ENCODE measurements around the gene KRT80.

Gene KRT80

DNA sequence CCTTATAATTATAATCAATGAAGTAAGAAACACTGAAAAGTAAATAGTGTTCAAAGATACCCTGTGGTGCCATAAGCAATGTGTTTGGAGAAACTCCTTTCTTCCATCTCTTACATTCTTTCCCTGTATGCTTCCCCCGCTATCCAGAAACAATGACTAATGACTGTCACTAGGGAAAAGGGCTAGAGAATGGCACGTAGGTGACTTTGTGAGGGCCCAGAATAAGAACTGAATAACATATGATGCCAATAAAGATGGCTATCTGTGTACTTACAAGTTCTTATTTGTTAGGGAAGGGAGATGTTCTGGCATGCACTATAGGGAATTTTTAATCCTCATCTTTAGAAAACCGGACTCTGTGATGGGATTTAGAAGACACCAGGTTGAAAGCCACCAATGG is 36.6 kb upstream of the KRT80 start:
- DNase-seq: no peak

DNA sequence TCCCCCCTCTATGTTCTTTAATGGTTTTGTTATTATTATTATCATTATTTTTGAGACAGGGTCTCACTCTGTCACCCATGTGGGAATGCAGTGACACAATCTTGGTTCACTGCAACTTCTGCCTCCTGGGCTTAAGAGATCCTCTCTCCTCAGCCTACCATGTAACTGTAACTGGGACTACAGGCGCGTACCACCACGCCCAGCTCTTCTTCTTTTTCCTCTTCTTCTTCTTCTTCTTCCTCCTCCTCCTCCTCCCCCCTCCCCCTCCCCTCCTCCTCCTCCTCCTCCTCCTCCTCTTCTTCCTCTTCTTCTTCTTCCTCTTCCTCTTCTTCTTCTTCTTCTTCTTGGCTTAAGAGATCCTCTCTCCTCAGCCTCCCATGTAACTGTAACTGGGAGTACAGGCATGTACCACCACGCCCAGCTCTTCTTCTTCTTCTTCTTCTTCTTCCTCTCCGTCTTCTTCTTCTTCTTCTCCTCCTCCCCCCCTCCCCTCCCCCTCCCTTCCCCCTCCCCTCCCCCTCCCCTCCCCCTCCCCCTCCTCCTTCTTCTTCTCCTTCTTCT is 35.9 kb upstream of the KRT80 start:
- no peak for DNase-seq

GRCh38 chr12:52226446-52226845 is 34.6 kb upstream of the KRT80 start:
- DNase-seq: no peak

GRCh38 chr12:52225752-52226151 is 33.9 kb upstream of the KRT80 start:
- DNase-seq: no peak

DNA sequence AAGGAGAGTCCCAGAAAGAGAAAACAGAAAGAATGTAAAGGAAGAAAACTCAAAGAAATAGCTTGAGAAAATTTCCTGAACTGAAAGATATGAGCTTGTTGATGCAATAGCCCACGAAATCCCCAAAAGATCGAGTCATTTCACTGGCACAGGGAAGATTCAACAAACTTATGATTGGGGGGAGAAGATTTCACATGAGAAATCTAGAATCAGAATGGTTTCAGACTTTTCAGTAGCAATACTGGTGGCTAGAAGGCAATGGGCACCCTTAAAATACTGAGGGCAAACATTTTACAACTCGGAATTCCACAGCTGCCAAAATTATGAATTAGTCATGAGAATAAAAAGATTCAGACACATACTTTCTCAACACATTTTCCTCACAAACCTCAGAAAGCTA is 32.3 kb upstream of the KRT80 start:
- no peak for DNase-seq

- no peak for DNase-seq
Observed at GRCh38 chr12:52223406-52224039, 31.7 kb upstream of the KRT80 start.

DNA sequence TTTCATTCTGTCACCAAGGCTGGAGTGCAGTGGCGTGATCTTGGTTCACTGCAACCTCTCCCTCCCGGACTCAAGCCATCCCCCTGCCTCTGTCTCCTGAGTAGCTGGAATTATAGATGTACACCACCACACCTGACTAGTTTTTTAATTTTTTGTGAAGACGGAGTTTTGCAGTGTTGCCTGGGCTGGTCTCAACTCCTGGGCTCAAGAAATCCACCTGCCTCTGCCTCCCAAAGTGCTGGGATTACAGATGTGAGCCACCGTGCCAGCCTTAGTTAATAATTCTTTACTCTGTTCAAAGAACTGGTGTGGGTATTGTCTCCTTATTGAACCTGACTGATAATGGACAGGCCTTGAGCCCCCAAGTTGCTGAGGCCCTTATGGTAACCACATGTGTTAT is 30.9 kb upstream of the KRT80 start:
- DNase-seq: no peak

- no peak for DNase-seq
Observed at GRCh38 chr12:52221912-52222457, 30.2 kb upstream of the KRT80 start.

GRCh38 chr12:52221070-52221781 is 29.4 kb upstream of the KRT80 start:
- DNase-seq: no peak

GRCh38 chr12:52220477-52220876 is 28.7 kb upstream of the KRT80 start:
- no peak for DNase-seq

DNA sequence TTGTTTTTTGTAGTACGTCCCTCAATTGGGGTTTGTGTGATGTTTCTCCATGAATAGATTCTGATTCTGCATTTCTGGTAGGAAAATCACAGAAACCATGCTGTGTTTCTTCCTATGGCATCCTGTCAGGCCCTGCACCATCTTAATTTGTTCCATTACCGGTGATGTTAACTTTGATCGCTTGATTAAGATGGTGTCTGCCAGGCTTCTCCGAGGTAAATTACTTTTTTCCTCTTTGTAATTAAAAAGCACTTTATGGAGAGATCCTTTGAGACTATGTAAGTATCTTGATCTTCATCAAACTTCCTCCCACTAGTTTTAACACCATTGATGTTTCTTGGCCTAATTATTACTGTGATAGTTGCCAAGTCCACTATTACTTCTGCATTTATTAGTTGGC is 26.2 kb upstream of the KRT80 start:
- DNase-seq: no peak

- no peak for DNase-seq
Observed at GRCh38 chr12:52217223-52217622, 25.4 kb upstream of the KRT80 start.

DNA sequence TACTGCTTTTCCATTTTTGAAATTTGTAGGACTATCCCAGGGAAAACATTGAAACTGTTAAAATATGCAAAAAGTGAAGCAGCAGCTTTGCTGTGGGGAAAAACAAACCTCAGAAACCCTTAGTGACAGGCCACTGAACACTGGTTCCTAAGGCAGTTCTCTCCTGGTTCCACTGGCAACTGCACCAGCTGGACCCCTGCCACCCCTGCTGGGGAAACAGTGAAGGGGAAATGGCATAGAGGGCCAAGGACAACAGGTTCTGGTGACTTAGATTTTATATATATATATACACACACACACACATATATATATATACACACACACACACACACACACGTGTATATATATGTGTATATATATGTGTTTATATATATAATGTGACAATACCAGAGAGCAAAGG is 25.0 kb upstream of the KRT80 start:
- peak; percentile 22 for DNase-seq

GRCh38 chr12:52216100-52216499 is 24.3 kb upstream of the KRT80 start:
- no peak for DNase-seq

GRCh38 chr12:52215587-52216031 is 23.8 kb upstream of the KRT80 start:
- no peak for DNase-seq

- DNase-seq: no peak
Observed at GRCh38 chr12:52214421-52214802, 22.6 kb upstream of the KRT80 start.

DNA sequence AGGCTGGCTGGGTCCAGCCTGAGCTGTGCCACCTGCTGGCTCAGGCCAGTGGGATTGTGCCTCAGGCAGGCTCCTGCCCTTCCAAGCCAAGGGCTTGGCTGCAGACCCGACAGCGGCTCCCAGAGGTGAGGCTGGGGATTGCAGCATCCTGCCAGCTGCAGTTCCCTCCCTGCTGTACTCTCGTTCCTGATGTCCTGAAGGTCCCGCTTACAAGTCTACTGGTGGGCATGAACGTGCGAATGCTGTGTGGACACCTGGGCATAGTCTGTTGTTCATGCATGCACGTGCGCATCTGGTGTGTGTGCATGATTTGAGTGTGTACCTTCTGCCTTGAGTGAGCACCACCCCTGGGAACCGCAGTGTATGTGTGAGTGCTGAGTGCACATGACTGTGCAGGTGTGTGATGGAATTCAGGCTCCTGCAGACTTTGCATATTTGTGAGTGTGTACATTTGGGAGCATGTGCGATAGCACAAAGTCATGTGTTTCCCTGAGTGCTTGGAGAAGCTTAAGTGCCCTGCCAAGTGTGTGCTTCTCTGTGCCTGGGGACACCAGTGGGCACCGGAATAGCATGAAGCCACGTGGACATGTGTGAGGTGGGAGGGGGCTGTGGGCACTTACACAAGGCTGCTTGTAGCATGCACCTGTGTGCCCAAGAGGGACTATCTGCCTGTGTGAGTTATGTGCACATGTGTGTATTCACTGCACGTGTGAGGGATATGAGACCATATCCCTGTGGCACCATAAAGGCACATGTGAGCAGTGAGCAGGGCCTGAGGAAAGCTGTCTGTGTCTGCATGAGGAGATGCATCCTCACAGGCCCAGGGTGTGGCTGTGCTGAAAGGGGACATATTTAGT is 22.0 kb upstream of the KRT80 start:
- peak; percentile 73 for DNase-seq

DNA sequence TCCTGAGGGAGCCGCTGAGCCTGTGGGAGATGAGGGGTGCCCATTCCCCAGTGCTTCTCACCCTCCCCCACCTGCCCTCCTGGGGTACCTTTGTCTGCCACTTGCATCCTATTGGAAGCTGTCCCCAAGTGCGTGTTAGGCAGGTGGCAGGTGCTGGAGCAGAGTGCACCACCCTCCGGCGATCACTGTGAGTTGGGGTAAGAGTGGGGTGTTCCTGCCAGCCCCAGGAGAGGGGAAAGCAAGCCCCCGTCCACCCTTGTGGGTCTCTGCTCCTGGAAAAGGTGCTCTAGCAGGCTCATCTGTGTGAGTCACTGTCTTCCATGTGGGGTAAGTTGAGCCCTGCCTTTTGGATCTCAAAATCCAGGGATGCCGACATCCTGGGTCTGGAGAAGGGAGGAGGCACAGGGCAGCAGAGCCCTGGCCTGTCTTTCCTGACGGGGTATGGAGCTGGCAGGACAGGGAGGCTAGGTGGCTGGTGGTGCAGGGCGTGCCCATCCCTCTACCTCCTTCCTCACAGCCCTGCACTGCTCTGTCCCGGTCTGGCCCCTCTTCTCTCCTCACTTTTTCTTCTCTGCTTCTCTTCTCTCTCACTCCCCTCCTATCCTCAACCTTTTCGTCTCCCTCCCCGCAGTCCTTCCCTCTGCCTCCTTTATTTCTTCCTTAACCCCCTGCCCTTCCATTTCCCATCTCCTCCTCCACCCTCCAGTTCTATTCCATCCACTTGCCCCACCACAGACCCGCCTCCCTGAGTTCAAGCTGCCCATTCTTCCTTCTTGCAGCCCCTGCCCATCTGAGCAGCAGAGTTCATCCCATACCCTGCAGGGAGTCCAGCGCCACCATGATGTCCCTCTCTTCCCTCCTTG is 21.1 kb upstream of the KRT80 start:
- no peak for DNase-seq

DNA sequence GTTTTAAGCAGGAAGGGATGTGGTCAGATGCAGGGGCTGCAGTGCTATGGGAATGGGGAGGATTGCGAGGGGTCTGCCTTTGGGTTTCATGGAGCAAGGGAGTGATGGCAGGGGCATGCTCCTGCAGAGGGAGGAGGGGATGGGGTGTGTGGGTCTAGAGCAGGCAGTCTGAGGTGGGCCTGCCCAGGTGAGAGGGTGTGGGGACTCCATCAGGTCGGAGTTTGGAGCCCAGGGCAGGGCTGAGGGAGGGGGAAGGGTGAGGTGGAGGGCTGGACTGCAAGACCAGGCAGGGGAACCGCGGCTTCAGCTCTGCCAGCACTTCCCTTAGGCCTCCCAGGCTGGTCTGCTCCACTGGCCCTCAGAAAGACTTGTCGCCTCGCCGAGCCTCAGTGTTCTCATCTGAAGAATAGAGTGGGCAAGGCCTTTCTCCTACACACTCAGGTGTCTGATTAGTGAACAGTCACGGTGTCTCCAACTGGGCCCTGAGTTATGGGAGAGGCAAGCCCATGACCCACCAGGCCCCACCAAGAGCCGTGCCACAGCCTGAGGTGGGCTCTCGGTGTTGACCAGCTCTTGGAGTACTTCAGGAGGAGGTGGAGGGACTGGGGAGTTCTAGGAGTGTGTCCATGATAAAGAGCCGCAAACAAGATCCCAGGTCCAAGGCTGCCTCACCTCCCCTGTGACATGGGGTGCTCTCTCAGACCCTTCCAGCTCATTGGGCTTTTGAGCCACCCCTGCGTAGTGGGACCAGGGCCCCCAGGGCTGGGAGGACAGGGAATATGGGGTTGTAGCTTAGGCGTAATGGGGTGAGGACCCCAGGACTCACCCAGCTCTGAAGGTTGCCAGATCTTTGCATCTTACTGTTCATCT is 20.1 kb upstream of the KRT80 start:
- DNase-seq: no peak

GRCh38 chr12:52210925-52211650 is 19.3 kb upstream of the KRT80 start:
- no peak for DNase-seq
